Mucosa of gallbladder (tissue), 1 donor: ENCODE measurements around the gene ZFR2. TPM values are rescaled to one million over a fixed set of nuclear protein-coding genes. Genes with fewer than 3 reads are reported as not detected.

Experiments
- DNase-seq: peaks from one replicate; pipeline ENCODE4 v3.0.0-alpha.2; 2020; ENCODE audit warnings: low spot score
- total RNA-seq: library from RNA; stranded (reverse); gene quantifications from one replicate; pipeline ENCODE4 v1.2.1, GENCODE V29; 2021
- donor health status: DM: no; HTN: no; CAD: no.

The ZFR2 gene
- total RNA-seq, 1 donor from 2014 or later, result 0.55 TPM

GRCh38 chr19:3790209-3790734 is 78.6 kb downstream of the ZFR2 start:
- no peak for DNase-seq

GRCh38 chr19:3788996-3789778 is 79.7 kb downstream of the ZFR2 start:
- no peak for DNase-seq

GRCh38 chr19:3785938-3786824 is 82.7 kb downstream of the ZFR2 start, which contains the start of gene MATK:
Gene MATK, minus strand, starts transcription at chr19:3786381. Its CDS starts 1,246 bp downstream, at chr19:3785135.
- DNase-seq, result no peak

- DNase-seq, result no peak
Observed at GRCh38 chr19:3785451-3785937, 83.3 kb downstream of the ZFR2 start.

- DNase-seq, result no peak
Observed at GRCh38 chr19:3784607-3785450, 84.0 kb downstream of the ZFR2 start.

- DNase-seq, result no peak
Observed at GRCh38 chr19:3783660-3784584, 84.9 kb downstream of the ZFR2 start.

- no peak for DNase-seq
Observed at GRCh38 chr19:3782903-3783302, 85.9 kb downstream of the ZFR2 start.

GRCh38 chr19:3782330-3782729 is 86.5 kb downstream of the ZFR2 start:
- no peak for DNase-seq

GRCh38 chr19:3781603-3782002 is 87.2 kb downstream of the ZFR2 start:
- DNase-seq, result no peak

GRCh38 chr19:3780786-3781304 is 88.0 kb downstream of the ZFR2 start:
- no peak for DNase-seq

- no peak for DNase-seq
Observed at GRCh38 chr19:3778899-3779723, 89.7 kb downstream of the ZFR2 start.

GRCh38 chr19:3778104-3778867 is 90.6 kb downstream of the ZFR2 start:
- DNase-seq, result no peak

GRCh38 chr19:3776479-3777040 is 92.3 kb downstream of the ZFR2 start:
- no peak for DNase-seq

- no peak for DNase-seq
Observed at GRCh38 chr19:3775831-3776230, 93.0 kb downstream of the ZFR2 start.

- DNase-seq, result no peak
Observed at GRCh38 chr19:3775374-3775711, 93.5 kb downstream of the ZFR2 start.

- DNase-seq, result no peak
Observed at GRCh38 chr19:3774621-3775373, 94.0 kb downstream of the ZFR2 start.

GRCh38 chr19:3773814-3774515 is 94.9 kb downstream of the ZFR2 start:
- no peak for DNase-seq
